ENCODE data around the gene SPEF1.

The SPEF1 gene

DNA sequence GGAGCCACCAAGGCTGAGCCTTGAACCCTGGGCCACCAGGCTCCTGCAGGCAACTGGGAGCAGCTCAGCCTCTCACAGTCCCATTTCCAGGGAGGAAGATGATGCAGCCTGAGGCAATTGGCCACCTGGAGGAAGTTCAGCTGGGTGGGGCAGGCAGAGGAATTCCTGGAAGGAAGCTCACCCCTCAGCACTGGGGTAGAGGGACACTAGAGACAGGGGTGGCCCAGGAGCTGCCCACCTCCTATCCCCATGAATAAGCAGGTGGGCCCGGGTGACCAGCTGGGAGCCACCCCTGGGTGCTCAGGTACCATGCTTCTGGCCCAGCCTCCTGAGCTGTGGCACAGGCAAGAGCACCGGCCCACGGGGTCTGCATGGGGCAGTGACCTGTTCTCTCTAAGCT is 52.4 kb downstream of the SPEF1 start:
- DNase-seq, result no peak

DNA sequence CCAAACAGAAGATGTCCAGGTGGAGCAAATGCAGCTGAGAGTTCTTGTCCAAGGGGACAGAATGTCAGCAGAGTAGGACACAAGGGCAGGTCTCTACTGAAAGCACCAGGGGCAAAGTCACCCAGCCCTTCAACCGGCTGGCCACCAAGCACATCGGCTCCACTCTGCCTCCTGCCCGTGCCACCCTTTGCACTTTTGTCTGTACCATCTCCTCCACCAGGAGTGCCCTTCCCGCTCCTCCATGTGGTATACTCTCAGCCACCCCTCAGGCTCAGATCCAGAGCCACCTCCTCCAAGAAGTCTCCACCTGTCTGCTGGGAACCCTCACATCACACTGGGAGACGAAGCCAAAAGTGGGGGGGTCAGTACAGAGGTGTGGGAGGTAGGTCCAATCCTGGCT is 52.9 kb downstream of the SPEF1 start:
- DNase-seq, result no peak
